ENCODE measurements around the gene ANO6.
"Not testable (repeated sequence)": the region's sequence is repeated elsewhere in the genome, so short reads cannot be mapped to it uniquely, and the experiment has no call there.

Gene ANO6

DNA sequence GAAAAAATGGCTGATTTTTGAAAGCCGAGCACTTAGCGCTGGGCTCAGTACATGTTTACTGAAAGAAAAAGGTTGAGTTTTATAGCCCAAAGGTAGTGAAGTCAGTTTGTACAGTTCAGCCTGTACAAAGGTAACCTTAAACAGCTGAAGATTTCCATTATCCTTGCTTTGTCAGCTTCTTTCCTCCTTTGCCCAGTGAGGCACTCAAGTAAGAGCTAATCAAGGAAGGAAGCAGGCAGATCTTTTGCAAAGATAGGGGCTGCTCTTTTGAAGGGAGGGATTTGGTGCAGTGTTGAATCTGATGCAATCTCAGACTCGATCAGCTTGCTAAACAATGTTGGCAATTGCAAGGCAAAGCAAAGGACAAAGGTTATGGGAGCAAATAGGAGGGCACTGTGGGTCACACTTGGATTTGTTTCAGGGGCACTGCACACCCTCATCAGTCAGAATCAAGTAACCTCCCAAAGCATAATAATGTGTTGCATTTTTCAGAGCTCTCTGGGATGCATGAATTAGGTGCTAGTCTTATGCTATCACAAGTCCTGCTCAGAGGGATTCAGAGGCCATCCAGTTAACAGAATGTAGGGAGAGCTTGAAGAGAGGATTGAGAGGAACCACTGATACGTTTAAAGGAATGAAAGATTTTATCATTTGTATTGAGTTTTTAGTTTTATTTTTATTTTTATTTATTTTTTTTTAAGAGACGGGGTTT is 44.4 kb downstream of the ANO6 start:
- TF ChIP-seq, protein P1, sequence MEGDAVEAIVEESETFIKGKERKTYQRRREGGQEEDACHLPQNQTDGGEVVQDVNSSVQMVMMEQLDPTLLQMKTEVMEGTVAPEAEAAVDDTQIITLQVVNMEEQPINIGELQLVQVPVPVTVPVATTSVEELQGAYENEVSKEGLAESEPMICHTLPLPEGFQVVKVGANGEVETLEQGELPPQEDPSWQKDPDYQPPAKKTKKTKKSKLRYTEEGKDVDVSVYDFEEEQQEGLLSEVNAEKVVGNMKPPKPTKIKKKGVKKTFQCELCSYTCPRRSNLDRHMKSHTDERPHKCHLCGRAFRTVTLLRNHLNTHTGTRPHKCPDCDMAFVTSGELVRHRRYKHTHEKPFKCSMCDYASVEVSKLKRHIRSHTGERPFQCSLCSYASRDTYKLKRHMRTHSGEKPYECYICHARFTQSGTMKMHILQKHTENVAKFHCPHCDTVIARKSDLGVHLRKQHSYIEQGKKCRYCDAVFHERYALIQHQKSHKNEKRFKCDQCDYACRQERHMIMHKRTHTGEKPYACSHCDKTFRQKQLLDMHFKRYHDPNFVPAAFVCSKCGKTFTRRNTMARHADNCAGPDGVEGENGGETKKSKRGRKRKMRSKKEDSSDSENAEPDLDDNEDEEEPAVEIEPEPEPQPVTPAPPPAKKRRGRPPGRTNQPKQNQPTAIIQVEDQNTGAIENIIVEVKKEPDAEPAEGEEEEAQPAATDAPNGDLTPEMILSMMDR (IDR thresholded peaks at IDR 0.05; ENCODE audit: unreplicated experiment in 3 of 3): no peak
- Mint-ChIP-seq H3K36me3 (ENCODE audit: low read depth) (no peaks in the 10 kb centered on the region), H3K4me3 (no peak overlapping the region), H3K4me1 (peaks cover 28% of the 10 kb centered on the region), H3K27ac (peak overlapping the region; percentile 61 to 79 (median 69)), H3K9me3 (no peaks in the 10 kb centered on the region), H3K27me3 (ENCODE audit: low read depth) (no peaks in the 10 kb centered on the region)

DNA sequence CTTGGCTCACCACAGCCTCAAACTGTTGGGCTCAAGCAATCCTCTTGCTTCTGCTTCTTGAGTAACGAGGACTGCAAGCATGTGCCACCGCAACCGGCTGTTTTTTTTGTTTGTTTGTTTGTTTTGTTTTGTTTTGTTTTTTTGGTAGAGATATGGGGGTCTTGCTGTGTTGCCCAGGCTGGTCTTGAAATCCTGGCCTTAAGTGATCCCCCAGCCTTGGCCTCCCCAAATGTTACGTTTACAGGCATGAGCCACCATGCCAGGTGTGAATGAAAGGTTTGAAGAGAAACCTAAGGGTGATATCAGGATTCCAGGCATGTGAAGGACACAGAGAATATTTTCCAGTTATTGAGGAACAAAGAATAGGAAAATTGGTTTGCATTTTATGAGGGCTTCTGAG is 45.0 kb downstream of the ANO6 start:
- TF ChIP-seq, protein P1 (IDR thresholded peaks at IDR 0.05; ENCODE audit: unreplicated experiment in 3 of 3): no peak
- Mint-ChIP-seq H3K9me3 (no peaks in the 10 kb centered on the region), H3K4me1 (peaks cover 34% of the 10 kb centered on the region), H3K4me3 (no peak overlapping the region), H3K36me3 (ENCODE audit: low read depth) (no peaks in the 10 kb centered on the region), H3K27ac (peak overlapping the region in 1 of 3 experiments; percentile 79), H3K27me3 (ENCODE audit: low read depth) (no peaks in the 10 kb centered on the region)

DNA sequence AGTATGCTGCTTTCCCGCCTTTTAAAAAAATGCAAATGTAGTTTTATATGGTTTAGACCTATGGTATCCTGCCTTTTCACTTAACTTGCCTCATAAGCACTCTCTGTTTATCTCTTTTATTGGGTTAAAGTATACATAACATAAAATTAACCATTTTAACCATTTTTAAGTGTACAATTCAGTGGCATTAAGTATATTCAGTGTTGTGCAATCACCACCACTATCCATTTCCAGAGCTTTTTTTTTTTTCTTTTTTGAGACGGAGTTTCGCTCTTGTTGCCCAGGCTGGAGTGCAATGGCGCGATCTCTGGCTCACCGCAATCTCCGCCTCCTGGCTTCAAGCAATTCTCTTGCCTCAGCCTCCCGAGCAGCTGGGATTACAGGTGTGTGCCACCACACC is 46.3 kb downstream of the ANO6 start:
- peaks cover 40% of the 10 kb centered on the region for H3K4me1 Mint-ChIP-seq
- H3K27me3 Mint-ChIP-seq (ENCODE audit: low read depth); H3K9me3 Mint-ChIP-seq; H3K36me3 Mint-ChIP-seq (ENCODE audit: low read depth); H3K4me3 Mint-ChIP-seq; H3K27ac Mint-ChIP-seq: not testable (repeated sequence)

DNA sequence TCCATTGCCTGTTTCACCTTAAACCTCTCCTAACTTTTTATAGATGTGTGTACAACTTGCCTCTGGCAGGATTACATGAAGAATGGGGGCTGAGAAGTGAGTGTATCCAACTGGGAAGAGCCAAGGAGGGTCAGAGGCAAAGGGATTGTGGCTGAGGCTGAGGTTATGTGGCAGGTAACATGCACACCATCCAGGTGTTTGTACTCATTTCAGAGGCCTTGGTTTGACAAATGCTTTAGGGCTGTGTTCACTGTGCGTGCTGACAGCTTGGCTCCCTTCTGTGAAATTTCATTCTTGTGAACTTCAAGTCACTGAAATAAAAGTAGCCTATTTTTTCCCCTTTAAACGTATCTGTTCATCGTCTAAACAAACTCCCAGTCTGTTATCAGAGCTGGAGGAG is 47.7 kb downstream of the ANO6 start:
- Mint-ChIP-seq H3K36me3 (ENCODE audit: low read depth) (no peaks in the 10 kb centered on the region), H3K9me3 (no peaks in the 10 kb centered on the region), H3K27ac (peak overlapping the region in 1 of 3 experiments; percentile 62), H3K27me3 (ENCODE audit: low read depth) (no peaks in the 10 kb centered on the region), H3K4me3 (no peak overlapping the region), H3K4me1 (peaks cover 36% of the 10 kb centered on the region)
- TF ChIP-seq, protein P1 (IDR thresholded peaks at IDR 0.05; ENCODE audit: unreplicated experiment in 3 of 3): no peak

DNA sequence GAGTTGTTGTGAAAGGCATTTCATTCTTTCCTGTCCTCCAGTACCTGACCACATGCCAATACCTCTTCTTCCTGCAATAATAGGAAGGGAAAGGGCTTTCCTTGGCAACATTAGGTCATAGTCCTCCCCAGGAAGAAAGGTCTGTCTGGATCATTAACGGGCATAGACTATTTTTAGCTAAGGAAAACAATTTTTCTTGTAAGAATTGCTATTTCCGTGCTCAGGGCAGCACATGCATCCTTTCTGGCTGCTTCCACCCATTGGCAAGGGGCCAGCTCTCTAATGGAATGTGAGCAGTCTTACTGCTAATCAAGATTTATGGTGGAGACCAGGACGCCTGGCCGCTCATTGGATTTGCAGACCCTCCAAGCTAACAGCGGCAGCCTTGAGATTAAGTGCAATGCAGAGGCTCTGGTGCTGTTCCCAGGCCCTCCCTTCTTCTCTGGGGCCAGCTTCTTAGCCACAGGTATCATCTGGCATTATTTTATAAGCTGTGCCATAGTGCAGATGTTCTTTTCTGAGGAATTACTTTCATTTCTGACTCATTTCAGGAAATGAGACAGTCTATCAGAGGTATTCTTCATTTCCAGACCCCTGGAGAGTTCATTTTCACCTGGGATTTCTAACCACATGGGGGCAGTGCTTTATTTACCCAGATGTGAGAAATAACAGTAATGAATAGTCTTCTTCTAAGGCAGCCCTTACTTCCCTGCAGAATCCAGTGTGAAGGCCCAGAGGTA is 52.9 kb downstream of the ANO6 start:
- Mint-ChIP-seq H3K4me1 (peaks cover 44% of the 10 kb centered on the region), H3K36me3 (ENCODE audit: low read depth) (peaks cover 5% of the 10 kb centered on the region), H3K9me3 (no peaks in the 10 kb centered on the region), H3K27ac (peak overlapping the region; percentile 92 to 96 (median 96)), H3K4me3 (peak overlapping the region; percentile 4 to 35 (median 30)), H3K27me3 (ENCODE audit: low read depth) (no peaks in the 10 kb centered on the region)
- TF ChIP-seq, protein P1 (IDR thresholded peaks at IDR 0.05; ENCODE audit: unreplicated experiment in 3 of 3): peak in 2 of 3 experiments; percentile 29 to 33

DNA sequence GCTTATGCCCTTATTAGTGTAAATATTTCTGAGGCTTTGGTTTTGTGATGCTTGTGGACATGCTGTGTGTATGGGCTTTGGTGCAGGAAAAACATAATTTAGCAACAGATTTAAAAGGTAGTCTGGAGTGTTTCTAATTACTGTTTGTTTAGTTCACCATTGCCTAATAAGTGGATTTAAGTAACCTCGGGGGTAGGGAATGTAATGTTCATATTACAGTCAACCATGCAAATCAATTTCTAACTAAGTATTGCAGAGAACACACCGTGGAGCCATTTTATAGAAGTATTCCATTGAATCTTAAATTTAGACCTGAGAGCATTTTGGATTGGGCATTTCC is 53.5 kb downstream of the ANO6 start:
- H3K27ac Mint-ChIP-seq: peak overlapping the region; percentile 92 to 96 (median 96)
- no peak overlapping the region for H3K4me3 Mint-ChIP-seq
- no peaks in the 10 kb centered on the region for H3K27me3 Mint-ChIP-seq (ENCODE audit: low read depth)
- no peaks in the 10 kb centered on the region for H3K9me3 Mint-ChIP-seq
- H3K4me1 Mint-ChIP-seq: peaks cover 39% of the 10 kb centered on the region
- TF ChIP-seq, protein P1 (IDR thresholded peaks at IDR 0.05; ENCODE audit: unreplicated experiment in 3 of 3): peak in 1 of 3 experiments; percentile 1
- peaks cover 5% of the 10 kb centered on the region for H3K36me3 Mint-ChIP-seq (ENCODE audit: low read depth)
